Loucy (cell line): ENCODE data around the gene KRT31.

Source experiments
- EZH2phosphoT487 ChIP-seq: fragments of 200-600 bp; IDR thresholded peaks from 2 replicates; pipeline ENCODE4 v1.6.1; 2018; ENCODE audit warnings: antibody characterized with exemption, mild to moderate bottlenecking, moderate library complexity, borderline replicate concordance
- TF ChIP-seq, protein P1 (sequence below): fragments of 200-600 bp; sonication (generic); conservative IDR thresholded peaks from 2 replicates; pipeline ENCODE4 v1.5.1; 2014; ENCODE audit warnings: mild to moderate bottlenecking, antibody characterized with exemption, low read length

DNA sequence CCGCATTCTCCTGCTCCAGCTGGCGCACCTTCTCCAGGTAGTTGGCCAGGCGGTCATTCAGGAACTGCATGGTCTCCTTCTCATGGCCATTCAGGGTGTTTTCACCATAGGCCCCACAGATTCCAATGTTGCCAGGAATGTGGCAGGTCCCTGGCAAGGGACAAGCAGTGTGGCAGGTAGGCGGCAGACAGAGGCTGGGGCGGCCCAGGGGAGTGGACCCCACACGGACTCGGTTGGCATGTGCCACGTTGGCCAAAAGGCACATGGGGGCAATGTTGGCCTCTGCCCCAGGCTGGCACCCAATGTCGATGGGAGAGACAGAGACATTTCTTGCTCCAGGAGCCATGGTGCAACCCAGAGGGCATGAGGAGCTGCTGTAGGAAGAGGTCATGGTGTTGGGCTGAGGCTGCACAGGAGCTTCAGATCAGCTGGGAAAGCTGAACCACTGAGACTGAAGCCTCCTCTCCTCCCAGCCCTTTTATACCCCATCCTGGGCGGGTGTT lies 43.2 kb upstream of the KRT31 start, which contains the start of gene KRT38:
- TF ChIP-seq, protein P1, sequence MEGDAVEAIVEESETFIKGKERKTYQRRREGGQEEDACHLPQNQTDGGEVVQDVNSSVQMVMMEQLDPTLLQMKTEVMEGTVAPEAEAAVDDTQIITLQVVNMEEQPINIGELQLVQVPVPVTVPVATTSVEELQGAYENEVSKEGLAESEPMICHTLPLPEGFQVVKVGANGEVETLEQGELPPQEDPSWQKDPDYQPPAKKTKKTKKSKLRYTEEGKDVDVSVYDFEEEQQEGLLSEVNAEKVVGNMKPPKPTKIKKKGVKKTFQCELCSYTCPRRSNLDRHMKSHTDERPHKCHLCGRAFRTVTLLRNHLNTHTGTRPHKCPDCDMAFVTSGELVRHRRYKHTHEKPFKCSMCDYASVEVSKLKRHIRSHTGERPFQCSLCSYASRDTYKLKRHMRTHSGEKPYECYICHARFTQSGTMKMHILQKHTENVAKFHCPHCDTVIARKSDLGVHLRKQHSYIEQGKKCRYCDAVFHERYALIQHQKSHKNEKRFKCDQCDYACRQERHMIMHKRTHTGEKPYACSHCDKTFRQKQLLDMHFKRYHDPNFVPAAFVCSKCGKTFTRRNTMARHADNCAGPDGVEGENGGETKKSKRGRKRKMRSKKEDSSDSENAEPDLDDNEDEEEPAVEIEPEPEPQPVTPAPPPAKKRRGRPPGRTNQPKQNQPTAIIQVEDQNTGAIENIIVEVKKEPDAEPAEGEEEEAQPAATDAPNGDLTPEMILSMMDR: no peak
- no peak for TF ChIP-seq EZH2phosphoT487
